ENCODE measurements around the gene MMP21. TPM values are rescaled to one million over a fixed set of nuclear protein-coding genes. Genes with fewer than 3 reads are reported as not detected.

The MMP21 gene
- total and polyA plus RNA-seq, 2 experiments from 2014 or later, result not detected

DNA sequence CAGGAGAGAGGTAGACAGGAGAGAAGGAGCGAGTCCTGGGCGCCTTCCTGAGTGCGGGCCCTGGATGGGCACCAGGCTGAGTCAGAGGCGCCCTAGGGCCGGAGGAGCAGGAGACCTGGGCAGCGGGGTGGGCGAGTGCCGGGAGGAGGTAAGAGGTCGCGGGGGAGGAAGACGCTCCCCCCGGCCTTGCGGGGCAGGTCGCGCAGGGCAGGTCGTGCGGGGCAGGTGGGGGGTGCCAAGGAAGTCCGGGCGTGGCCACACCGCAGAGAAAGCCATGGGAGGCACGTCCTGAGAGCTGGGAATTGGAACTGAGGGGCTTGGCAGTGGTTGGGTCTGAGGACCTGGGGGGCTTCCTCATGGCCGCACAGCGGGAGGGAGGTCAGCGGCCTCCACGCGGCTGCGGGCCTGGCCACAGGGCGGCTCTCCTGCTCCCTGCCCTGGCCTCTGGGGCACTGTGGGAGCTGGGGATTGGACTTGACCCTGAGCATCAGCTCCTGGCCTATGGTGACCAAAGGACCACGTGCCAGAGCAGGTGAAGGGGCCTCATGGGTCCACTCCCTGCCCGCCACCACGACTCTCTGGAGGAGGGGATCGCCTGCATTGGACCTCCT is 935 bp downstream of the MMP21 start:
- Histone ChIP-seq H4K20me1 (replicated peaks; ENCODE audit: insufficient read depth) (no peaks in the 10 kb centered on the region), H2AFZ (peak overlapping the region; percentile 76; the same call in 1 of the 2 replicates), H3F3A (replicated peaks; ENCODE audit: low read depth) (no peaks in the 10 kb centered on the region), H3K4me2 (no peak overlapping the region), H3K27me3 (ENCODE audit: insufficient read depth) (no peaks in the 10 kb centered on the region), H3K4me3 (no peak overlapping the region), H3K4me1 (ENCODE audit: insufficient read depth) (no peaks in the 10 kb centered on the region), H3K36me3 (ENCODE audit: insufficient read depth) (no peaks in the 10 kb centered on the region), H3K9me2 (ENCODE audit: insufficient read depth) (no peaks in the 10 kb centered on the region), H3K27ac (ENCODE audit: low read depth) (no peak overlapping the region), H3K79me2 (replicated peaks; ENCODE audit: insufficient read depth) (no peaks in the 10 kb centered on the region)
- Mint-ChIP-seq H3K36me3 (ENCODE audit: low read depth) (no peaks in the 10 kb centered on the region; the same call in 2 of the 3 replicates), H3K4me1 (no peaks in the 10 kb centered on the region), H3K9me3 (peaks cover 5% of the 10 kb centered on the region; the same call in 2 of the 3 replicates), H3K27ac (no peak overlapping the region), H3K4me3 (no peak overlapping the region), H3K27me3 (ENCODE audit: insufficient read depth, low read depth, poor library complexity) (peaks cover 1% of the 10 kb centered on the region)
- TF ChIP-seq NANOG (IDR thresholded peaks at IDR 0.05; ENCODE audit: borderline replicate concordance), result no peak
- TF ChIP-seq CTCF (conservative IDR thresholded peaks at IDR 0.05; ENCODE audit: low read depth in 2 of 2), result no peak
- no peak for TF ChIP-seq CREB1 (CRISPR knock-in tag; IDR thresholded peaks at IDR 0.05; ENCODE audit: low read depth)
- TF ChIP-seq JUNB (IDR thresholded peaks at IDR 0.05; ENCODE audit: unreplicated experiment), result no peak
- TF ChIP-seq STAT1 (IDR thresholded peaks at IDR 0.05; ENCODE audit: unreplicated experiment), result no peak
- no peak for TF ChIP-seq ZNF331 (CRISPR knock-in tag; IDR thresholded peaks at IDR 0.05; ENCODE audit: low read depth)
- no peak for TF ChIP-seq POLR2AphosphoS5 (IDR thresholded peaks at IDR 0.05; ENCODE audit: low read depth)
- peak; percentile 24; the same call in 2 of the 3 replicates for ATAC-seq
- DNase-seq (ENCODE audit: low spot score), result no peak

- H3K36me3 ChIP-seq (ENCODE audit: insufficient read depth), result no peaks in the 10 kb centered on the region
- H3K9me2 ChIP-seq (ENCODE audit: insufficient read depth), result no peaks in the 10 kb centered on the region
- H2AFZ ChIP-seq, result peak overlapping the region; percentile 76
- H3K9me3 Mint-ChIP-seq, result peaks cover under 1% of the 10 kb centered on the region; the same call in 2 of the 3 replicates
- no peak overlapping the region for H3K27ac Mint-ChIP-seq
- no peaks in the 10 kb centered on the region for H3K79me2 ChIP-seq (replicated peaks; ENCODE audit: insufficient read depth)
- ATAC-seq (no peak), DNase-seq (ENCODE audit: low spot score) (no peak)
- H4K20me1 ChIP-seq (replicated peaks; ENCODE audit: insufficient read depth), result no peaks in the 10 kb centered on the region
- H3K36me3 Mint-ChIP-seq (ENCODE audit: low read depth), result no peaks in the 10 kb centered on the region; the same call in 2 of the 3 replicates
- peaks cover 1% of the 10 kb centered on the region for H3K27me3 Mint-ChIP-seq (ENCODE audit: insufficient read depth, low read depth, poor library complexity)
- no peak overlapping the region; the same call in 2 of the 3 replicates for H3K4me3 Mint-ChIP-seq
- no peaks in the 10 kb centered on the region for H3K4me1 Mint-ChIP-seq
- H3K27ac ChIP-seq (ENCODE audit: low read depth), result no peak overlapping the region
- H3F3A ChIP-seq (replicated peaks; ENCODE audit: low read depth), result no peaks in the 10 kb centered on the region
- H3K4me1 ChIP-seq (ENCODE audit: insufficient read depth), result no peaks in the 10 kb centered on the region
- no peak overlapping the region for H3K4me3 ChIP-seq
- no peak overlapping the region for H3K4me2 ChIP-seq
- no peaks in the 10 kb centered on the region for H3K27me3 ChIP-seq (ENCODE audit: insufficient read depth)
- TF ChIP-seq, protein P1, sequence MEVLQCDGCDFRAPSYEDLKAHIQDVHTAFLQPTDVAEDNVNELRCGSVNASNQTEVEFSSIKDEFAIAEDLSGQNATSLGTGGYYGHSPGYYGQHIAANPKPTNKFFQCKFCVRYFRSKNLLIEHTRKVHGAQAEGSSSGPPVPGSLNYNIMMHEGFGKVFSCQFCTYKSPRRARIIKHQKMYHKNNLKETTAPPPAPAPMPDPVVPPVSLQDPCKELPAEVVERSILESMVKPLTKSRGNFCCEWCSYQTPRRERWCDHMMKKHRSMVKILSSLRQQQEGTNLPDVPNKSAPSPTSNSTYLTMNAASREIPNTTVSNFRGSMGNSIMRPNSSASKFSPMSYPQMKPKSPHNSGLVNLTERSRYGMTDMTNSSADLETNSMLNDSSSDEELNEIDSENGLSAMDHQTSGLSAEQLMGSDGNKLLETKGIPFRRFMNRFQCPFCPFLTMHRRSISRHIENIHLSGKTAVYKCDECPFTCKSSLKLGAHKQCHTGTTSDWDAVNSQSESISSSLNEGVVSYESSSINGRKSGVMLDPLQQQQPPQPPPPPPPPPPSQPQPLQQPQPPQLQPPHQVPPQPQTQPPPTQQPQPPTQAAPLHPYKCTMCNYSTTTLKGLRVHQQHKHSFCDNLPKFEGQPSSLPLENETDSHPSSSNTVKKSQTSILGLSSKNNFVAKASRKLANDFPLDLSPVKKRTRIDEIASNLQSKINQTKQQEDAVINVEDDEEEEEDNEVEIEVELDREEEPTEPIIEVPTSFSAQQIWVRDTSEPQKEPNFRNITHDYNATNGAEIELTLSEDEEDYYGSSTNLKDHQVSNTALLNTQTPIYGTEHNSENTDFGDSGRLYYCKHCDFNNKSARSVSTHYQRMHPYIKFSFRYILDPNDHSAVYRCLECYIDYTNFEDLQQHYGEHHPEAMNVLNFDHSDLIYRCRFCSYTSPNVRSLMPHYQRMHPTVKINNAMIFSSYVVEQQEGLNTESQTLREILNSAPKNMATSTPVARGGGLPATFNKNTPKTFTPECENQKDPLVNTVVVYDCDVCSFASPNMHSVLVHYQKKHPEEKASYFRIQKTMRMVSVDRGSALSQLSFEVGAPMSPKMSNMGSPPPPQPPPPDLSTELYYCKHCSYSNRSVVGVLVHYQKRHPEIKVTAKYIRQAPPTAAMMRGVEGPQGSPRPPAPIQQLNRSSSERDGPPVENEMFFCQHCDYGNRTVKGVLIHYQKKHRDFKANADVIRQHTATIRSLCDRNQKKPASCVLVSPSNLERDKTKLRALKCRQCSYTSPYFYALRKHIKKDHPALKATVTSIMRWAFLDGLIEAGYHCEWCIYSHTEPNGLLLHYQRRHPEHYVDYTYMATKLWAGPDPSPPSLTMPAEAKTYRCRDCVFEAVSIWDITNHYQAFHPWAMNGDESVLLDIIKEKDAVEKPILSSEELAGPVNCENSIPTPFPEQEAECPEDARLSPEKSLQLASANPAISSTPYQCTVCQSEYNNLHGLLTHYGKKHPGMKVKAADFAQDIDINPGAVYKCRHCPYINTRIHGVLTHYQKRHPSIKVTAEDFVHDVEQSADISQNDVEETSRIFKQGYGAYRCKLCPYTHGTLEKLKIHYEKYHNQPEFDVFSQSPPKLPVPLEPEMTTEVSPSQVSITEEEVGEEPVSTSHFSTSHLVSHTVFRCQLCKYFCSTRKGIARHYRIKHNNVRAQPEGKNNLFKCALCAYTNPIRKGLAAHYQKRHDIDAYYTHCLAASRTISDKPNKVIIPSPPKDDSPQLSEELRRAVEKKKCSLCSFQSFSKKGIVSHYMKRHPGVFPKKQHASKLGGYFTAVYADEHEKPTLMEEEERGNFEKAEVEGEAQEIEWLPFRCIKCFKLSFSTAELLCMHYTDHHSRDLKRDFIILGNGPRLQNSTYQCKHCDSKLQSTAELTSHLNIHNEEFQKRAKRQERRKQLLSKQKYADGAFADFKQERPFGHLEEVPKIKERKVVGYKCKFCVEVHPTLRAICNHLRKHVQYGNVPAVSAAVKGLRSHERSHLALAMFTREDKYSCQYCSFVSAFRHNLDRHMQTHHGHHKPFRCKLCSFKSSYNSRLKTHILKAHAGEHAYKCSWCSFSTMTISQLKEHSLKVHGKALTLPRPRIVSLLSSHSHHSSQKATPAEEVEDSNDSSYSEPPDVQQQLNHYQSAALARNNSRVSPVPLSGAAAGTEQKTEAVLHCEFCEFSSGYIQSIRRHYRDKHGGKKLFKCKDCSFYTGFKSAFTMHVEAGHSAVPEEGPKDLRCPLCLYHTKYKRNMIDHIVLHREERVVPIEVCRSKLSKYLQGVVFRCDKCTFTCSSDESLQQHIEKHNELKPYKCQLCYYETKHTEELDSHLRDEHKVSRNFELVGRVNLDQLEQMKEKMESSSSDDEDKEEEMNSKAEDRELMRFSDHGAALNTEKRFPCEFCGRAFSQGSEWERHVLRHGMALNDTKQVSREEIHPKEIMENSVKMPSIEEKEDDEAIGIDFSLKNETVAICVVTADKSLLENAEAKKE (CRISPR knock-in tag; IDR thresholded peaks at IDR 0.05), result no peak
These were observed 1.7 kb downstream of the MMP21 start for GRCh38 chr10:125773687-125774543.
